HG02642 (cell line): ENCODE data around the gene YIPF1.
A peak's percentile ranks its signal among the peaks of the same experiment; 100 is the strongest.

Experiments used
- ATAC-seq: cut with Tn5 transposase; IDR thresholded peaks from one replicate; pipeline ENCODE4 v1.9.1; 2021; ENCODE audit warnings: mild to moderate bottlenecking; ENCODE audit not compliant: unreplicated experiment, poor library complexity

YIPF1 gene

DNA sequence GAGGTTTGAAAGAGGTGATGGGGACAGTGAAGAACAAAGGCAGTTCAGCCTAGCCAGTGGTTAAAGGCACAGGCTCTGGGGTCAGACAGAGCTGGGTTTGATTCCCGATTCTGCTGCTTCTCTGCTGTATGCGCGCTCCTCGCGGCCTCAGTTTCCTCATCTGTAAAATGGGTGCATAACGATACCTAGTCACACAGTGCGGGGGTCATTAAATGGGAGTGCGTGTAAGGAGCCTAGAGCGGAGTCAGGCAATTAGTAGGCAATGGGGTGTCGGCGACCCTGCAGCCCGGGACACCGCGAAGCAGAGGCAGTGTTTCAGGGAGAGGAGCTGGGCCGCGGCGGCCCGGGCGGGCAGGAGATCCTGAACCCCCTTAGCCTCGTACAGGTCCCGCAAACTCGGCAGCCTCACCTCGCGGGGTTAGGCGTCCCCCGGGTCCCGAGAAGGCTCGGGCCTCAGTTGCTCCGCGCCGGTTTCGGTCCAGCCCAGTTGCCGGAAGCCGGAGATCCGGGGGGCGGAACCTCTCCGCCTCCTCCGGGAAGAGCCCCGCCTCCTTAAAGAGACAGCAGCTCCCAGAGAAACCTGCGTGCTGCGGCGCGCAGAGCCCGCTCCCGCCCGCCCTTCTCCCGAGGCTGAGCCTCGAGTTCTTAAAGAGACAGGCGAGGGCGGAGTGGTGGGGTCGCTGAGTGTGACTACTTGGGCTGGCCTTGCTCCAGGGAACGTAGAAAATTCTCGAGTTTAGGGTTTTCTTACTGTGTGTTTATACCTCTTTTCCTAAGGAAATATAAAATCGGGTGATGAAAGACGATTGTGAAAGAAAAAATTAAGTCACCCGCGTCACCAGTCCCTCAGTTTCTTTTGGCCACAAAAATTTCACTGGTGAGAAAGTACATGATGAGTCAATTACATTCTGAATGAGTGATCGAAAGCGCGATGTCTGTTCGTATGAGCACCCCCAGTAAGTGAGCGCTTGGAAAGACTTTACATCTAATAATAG is at the start of gene YIPF1:
Gene YIPF1, minus strand, starts transcription at position 494 of the 995 bp plus-strand sequence. CDS start 860 bp downstream, outside the sequence.
- peak; percentile 92 for ATAC-seq

DNA sequence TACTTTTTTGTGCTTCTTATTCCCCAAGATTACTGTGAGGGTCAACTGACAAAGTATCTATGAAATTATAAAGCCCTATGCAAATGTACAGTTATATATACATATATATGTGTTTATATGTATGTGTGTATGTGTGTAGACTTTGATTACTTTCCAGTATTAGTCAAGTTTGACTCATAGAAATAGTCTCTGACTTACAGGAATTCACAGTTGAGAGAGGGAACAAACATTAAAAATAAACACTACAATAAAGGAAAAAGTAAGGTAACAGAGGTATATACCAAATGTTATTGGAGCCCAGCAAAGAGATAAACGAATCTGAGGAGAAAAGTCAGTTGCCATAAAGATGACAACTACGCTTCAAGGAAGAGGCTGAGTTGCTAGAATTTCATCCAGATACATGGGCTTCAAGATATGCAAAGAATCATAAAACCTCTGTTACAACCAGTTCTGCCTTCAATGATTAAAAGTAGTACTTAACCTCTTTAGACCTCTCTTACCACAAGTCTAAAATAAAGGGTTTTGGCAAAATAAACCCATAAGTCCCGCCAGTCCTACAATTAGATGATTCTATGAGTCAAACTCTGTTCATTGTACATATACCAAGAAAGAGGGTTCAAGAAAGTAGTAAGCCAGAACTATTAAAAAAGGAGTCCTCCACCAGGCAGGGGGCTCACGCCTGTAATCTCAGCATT is 48.7 kb upstream of the YIPF1 start:
- no peak for ATAC-seq

DNA sequence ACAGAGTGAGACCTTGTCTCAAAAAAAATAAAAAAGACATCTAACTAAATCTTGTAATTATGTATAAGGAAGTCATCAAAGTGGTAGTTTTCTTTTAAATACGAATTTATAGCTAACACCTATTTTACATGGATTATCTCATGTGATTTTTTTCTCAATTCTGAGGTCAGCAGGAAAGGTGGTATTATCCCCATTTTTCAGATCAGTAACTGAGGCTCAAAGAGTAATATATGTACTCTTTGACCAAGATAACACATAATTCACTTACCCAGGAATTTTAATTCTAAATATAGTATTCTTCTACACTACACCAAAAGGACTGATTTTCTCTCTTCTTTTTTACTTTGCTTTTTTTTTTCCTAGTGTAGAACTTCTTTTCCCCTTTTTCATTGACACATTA is 46.8 kb upstream of the YIPF1 start:
- ATAC-seq: no peak

- ATAC-seq: no peak
These were observed 44.7 kb upstream of the YIPF1 start for GRCh38 chr1:53934170-53934765.

- ATAC-seq: no peak
These were observed 41.9 kb upstream of the YIPF1 start for GRCh38 chr1:53931523-53931922.

- no peak for ATAC-seq
These were observed 41.3 kb upstream of the YIPF1 start for GRCh38 chr1:53930932-53931331.

DNA sequence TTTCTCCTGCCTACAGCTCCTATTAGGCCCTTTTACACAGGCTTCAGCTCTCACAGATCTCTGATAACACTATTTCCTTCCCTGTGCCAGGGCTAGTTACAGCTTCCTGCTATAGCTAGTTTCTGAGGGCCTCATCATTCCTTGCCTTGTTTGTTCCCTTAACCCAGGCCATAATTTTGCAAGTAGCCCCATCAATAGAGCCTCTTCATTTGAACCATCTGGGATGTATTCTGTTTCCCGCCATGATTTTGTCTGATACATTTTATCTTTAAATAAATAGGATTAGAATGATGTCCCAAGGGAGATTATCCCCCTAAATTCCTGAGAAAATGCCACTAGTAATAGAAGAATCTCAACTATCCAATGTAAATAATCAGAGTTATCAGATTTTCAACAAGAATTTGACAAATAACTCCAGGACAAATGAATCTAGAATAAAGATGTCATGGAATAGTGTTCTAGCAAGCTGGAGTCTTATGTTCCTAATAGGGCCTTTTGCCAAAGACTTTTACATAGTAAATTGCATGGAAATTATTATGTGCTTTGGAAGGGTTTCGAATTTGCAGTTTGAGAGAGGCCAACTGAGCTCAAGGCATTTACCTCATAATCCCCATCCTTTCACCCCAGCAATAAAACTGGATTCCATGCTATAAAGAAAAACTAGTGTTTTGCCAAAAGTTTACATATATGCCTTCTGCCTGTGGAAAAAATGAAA is 39.8 kb upstream of the YIPF1 start:
- ATAC-seq: no peak

- no peak for ATAC-seq
These were observed 37.8 kb upstream of the YIPF1 start for GRCh38 chr1:53927376-53927881.

- no peak for ATAC-seq
These were observed 30.1 kb upstream of the YIPF1 start for GRCh38 chr1:53919675-53920066.

DNA sequence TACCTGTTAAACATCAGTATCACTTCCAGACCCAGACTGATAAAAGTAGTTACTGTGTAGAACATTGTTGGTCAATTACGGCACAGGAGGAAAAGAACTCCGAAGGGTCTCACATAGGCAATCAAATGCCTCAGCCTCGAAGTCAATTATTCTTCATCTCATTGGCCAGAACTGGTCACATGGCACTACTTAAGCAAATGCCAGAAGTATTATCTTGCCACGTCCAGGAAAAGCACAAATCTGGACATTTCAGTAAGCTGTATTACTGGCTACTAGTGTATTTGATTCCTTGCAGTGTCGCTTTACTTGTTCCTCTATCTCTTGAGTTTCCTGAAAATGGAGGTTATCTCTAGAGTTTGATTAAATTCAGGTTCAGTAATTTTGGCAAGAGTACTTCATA is 28.7 kb upstream of the YIPF1 start:
- ATAC-seq: no peak

GRCh38 chr1:53913352-53914033 is 23.9 kb upstream of the YIPF1 start:
- ATAC-seq: no peak

DNA sequence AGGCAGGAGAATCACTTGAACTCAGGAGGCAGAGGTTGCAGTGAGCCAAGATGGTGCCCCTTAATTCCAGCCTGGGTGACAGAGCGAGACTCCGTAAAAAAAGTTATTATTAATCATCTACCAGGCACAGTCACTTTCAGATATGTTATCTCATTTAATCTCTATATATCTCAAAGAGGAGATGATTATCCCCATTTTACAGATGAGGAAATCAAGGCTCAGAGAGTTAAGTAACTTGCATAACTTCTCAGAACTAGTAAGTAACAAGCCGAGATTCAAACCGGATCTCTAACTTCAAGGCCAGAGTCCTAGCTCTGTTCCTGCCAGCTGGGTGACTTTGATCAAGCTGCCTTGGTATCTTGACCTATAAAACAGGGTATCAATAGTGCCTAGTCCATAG is 21.8 kb upstream of the YIPF1 start:
- no peak for ATAC-seq

GRCh38 chr1:53909946-53910345 is 20.3 kb upstream of the YIPF1 start:
- no peak for ATAC-seq

GRCh38 chr1:53906121-53906520 is 16.5 kb upstream of the YIPF1 start:
- no peak for ATAC-seq

DNA sequence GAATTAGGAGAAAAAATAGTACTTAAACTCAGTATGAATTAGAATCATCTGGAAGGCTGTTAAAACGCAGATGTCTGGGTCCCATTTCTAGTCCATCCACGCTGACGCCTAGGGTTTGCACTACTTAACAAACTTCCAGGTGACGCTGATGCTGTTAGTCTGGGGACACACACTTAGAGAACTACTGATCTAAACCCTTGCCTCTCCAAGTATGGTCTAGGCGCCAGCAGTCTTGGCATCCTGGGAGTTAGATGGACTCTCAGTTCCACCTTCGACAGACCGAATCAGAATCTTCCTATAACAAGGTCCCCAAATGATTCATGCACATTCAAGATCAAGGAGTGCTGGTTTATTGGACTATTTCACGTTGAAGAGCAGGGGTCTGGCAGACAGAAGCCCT is 15.9 kb upstream of the YIPF1 start:
- no peak for ATAC-seq

GRCh38 chr1:53902235-53903138 is 12.9 kb upstream of the YIPF1 start:
- ATAC-seq: no peak

- no peak for ATAC-seq
These were observed 10.1 kb upstream of the YIPF1 start for GRCh38 chr1:53899708-53900107.

DNA sequence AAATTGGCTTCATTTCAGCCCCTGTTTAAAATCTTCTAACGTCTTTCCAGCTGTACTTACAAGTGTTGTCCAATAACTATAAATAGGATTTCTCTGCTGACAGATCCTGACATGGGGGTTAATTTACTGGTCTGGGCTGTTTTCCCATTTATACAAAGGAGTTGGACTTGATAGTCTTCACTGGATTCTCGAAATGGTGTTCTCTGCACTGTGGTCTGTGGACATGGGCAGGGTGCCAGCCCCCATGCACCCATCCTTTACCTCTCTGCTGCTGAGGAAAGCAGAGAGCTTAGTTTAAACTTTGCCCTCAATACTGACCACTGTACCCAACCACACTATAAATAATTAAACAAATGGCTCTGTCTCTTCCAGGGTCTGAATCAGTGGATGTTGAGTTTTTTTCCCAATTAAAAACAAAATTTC is 9.6 kb upstream of the YIPF1 start:
- ATAC-seq: no peak
